Ectodermal cell (in vitro differentiated cells): ENCODE results near the gene TOR2A.

Source experiments
- H3K27ac ChIP-seq: 2 replicates; pipeline ENCODE4 v1.7.0; 2013; ENCODE audit warnings: mild to moderate bottlenecking, low read depth, low read length; ENCODE audit not compliant: insufficient read depth, poor library complexity, severe bottlenecking
- H3K27me3 ChIP-seq: 2 replicates; pipeline ENCODE4 v1.7.0; 2013; ENCODE audit warnings: mild to moderate bottlenecking, low read length; ENCODE audit not compliant: insufficient read depth, control insufficient read depth, poor library complexity, severe bottlenecking
- H3K36me3 ChIP-seq: one replicate; pipeline ENCODE4 v1.7.0; 2013; ENCODE audit warnings: low read length; ENCODE audit not compliant: control insufficient read depth, insufficient read depth
- H3K4me1 ChIP-seq: one replicate; pipeline ENCODE4 v1.7.0; 2013; ENCODE audit warnings: low read length; ENCODE audit not compliant: control insufficient read depth, insufficient read depth
- H3K4me3 ChIP-seq: 2 replicates; pipeline ENCODE4 v1.7.0; 2013; ENCODE audit warnings: low read depth, low read length, control low read depth; ENCODE audit not compliant: insufficient read depth
- H3K9me3 ChIP-seq: 2 replicates; pipeline ENCODE4 v1.7.0; 2013; ENCODE audit warnings: mild to moderate bottlenecking, low read length, moderate library complexity; ENCODE audit not compliant: control insufficient read depth
- WGBS, 2 experiments: methylation state at CpG; one replicate each; pipeline ENCODE4 v1.1.7; 2013; ENCODE audit warnings: missing lambda C conversion rate in 2 of 2; 5-methylcytosine and 5-hydroxymethylcytosine counted together

Gene TOR2A

GRCh38 chr9:127756233-127756632, 21.1 kb upstream of the TOR2A start:
- WGBS, 2 experiments: 92% methylated on average over 3 of the region's 3 CpGs
- H3K9me3 ChIP-seq: no peaks in the 10 kb centered on the region
- no peaks in the 10 kb centered on the region for H3K36me3 ChIP-seq
- H3K4me3 ChIP-seq: no peak overlapping the region
- H3K27ac ChIP-seq: no peak overlapping the region
- peaks cover 58% of the 10 kb centered on the region for H3K27me3 ChIP-seq
- H3K4me1 ChIP-seq: no peaks in the 10 kb centered on the region

DNA sequence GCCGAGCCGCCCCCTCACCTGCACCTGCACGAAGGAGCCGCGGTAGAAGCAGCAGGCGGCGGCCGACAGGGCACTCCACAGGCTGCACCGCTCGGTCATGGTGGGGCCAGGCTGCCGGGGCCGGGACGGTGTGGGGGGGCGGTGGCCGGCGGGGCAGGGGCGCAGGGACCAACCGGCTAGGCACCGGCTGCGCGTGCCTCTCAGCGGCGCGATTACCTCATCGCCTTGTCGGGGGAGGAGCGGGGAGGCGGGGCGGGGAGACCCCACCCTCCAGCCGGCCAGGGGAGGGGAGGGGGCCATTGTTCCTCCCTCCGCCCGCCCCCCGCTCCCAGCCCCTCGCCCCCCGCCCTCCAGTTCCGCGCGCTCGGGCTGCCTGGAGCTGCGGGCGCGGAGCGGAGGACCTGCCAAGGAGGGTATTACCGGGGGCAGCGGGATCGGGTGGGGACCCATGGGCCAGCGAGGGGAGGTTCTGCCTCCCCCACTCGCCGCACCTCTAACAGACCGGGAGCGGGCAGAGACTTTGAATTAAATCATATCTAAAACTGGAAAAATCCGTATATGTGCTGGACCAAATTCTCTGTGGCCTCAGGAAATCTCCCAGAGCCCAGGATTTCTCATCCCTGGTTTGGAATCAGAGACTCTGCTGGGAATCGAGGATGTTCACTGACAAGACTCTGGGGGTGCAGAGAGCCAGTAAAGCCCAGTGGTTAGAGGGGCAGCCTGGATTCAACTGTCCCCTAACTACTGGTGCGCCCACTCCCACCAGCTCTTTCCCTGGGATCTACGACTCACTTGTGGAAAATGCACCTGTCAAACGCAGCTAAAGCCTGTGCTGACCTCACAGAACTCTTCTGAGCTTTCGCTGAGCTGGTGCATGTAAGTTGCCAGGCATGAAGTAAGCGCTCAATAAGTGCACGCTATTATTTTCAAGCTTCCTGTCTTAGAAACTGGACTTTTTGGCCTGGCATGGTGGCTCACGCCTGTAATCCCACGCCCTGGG, 20.3 kb upstream of the TOR2A start:
- Histone ChIP-seq H3K36me3 (no peaks in the 10 kb centered on the region), H3K4me1 (no peaks in the 10 kb centered on the region), H3K4me3 (peak overlapping the region; percentile 50), H3K9me3 (no peaks in the 10 kb centered on the region), H3K27me3 (peaks cover 59% of the 10 kb centered on the region), H3K27ac (no peak overlapping the region)
- WGBS, 2 experiments: 8% methylated on average over 61 of the region's 61 CpGs

- H3K9me3 ChIP-seq: no peaks in the 10 kb centered on the region
- H3K27me3 ChIP-seq: peaks cover 59% of the 10 kb centered on the region
- 0% methylated on average over 86 of the region's 86 CpGs for WGBS, 2 experiments
- no peaks in the 10 kb centered on the region for H3K36me3 ChIP-seq
- peak overlapping the region; percentile 50 for H3K4me3 ChIP-seq
- H3K27ac ChIP-seq: no peak overlapping the region
- no peaks in the 10 kb centered on the region for H3K4me1 ChIP-seq
These were observed 19.3 kb upstream of the TOR2A start for GRCh38 chr9:127754099-127755060.

- no peaks in the 10 kb centered on the region for H3K36me3 ChIP-seq
- 62% methylated on average over 8 of the region's 8 CpGs for WGBS, 2 experiments
- H3K4me1 ChIP-seq: no peaks in the 10 kb centered on the region
- H3K4me3 ChIP-seq: no peak overlapping the region
- no peak overlapping the region for H3K27ac ChIP-seq
- no peaks in the 10 kb centered on the region for H3K9me3 ChIP-seq
- H3K27me3 ChIP-seq: peaks cover 59% of the 10 kb centered on the region
These were observed 18.5 kb upstream of the TOR2A start for GRCh38 chr9:127753622-127754021.

DNA sequence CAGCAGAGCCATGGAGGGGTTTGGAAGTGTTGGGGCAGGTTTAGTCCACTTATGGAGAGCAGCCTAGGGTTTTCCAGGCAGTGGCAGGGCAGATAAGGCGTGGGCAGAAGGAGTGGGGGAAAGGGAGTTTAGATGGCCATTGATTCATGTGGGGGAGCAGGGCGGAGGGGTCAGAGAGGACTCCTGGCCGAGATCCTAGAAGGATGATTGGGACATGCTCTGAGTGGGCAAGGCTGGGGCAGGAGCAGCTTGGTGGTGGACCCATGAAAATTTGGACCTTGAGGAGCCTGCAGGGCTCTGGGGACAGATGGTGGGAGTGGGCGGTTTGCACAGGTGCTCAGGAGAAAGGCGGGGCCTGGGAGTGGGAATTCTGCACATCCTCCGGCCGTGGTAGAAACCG, 18.1 kb upstream of the TOR2A start:
- Histone ChIP-seq H3K36me3 (no peaks in the 10 kb centered on the region), H3K27me3 (peaks cover 59% of the 10 kb centered on the region), H3K4me3 (no peak overlapping the region), H3K4me1 (no peaks in the 10 kb centered on the region), H3K9me3 (no peaks in the 10 kb centered on the region), H3K27ac (no peak overlapping the region)
- 85% methylated on average over 8 of the region's 8 CpGs for WGBS, 2 experiments

DNA sequence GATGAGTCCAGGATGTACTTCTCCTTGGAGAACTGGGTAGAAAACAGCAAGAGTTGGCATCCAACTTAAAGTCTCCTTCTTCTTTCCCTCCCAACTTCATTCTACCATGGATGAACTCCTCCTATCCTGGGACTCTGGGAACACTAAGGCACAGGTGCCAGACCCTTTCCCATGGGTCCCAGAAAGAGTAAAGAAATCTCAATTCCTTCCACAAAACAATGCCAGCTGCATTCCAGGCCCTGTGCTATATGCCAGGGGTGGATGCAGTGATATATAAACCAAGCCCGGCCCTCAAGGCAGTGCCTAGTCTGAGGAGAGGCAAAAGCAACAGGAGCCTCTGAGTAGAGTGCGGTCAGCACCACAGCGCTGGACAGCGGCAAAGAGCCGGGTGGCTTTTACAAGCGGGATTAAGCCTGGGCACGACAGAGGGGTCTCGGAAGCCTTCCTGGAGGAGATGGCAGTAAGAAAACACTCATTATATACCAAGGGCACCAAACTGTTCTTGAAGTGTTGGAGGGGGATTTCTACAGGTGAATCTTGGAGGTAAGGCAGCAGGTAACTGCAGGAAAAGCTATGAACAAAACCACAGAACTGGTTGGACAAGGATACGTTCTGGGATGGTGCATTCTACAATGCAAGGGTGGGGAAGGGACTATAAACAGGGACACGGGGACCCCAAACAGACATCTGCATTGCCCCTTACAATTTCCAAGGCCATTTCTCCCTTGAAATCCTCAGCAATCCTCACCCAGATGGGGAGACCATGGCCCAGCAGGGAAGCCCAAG, 16.4 kb upstream of the TOR2A start:
- Histone ChIP-seq H3K27ac (no peak overlapping the region), H3K9me3 (no peaks in the 10 kb centered on the region), H3K27me3 (peaks cover 53% of the 10 kb centered on the region), H3K36me3 (no peaks in the 10 kb centered on the region), H3K4me1 (no peaks in the 10 kb centered on the region), H3K4me3 (no peak overlapping the region)
- 28 to 33% methylated on average over 10 of the region's 10 CpGs for WGBS, 2 experiments

- no peak overlapping the region for H3K4me3 ChIP-seq
- no peaks in the 10 kb centered on the region for H3K36me3 ChIP-seq
- no peaks in the 10 kb centered on the region for H3K9me3 ChIP-seq
- peaks cover 31% of the 10 kb centered on the region for H3K27me3 ChIP-seq
- 94% methylated on average over 26 of the region's 26 CpGs for WGBS, 2 experiments
- no peaks in the 10 kb centered on the region for H3K4me1 ChIP-seq
- H3K27ac ChIP-seq: no peak overlapping the region
These were observed 14.1 kb upstream of the TOR2A start for GRCh38 chr9:127749090-127749787.

DNA sequence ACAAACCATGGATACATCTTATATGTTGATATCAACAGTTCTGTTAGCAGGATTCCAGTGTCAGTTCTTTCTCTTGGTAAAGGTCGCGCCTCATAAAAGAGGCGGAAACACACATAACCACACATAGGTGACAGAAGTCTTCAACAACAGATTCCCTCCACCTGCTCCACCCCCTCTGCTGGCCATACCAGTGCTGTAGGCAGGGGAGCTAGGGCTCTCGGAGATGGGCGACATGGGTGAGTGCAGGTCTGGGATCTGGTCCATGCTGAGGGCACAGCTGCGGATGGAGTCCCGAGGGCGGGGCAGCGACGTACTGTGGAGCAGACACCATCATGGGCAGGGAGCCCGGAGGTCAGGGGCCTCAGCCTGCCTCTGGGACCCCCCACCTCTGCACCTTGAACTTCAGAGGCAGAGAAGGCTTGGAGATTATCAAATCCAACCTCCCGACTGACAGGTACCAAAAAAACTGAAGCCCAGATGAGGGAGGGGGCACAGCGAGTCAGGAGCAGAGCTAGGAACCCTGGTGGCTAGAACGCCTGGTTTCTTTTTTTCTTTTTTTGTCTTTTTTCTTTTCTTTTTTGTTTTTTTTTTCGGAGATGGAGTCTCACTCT, 12.0 kb upstream of the TOR2A start:
- Histone ChIP-seq H3K4me3 (no peak overlapping the region), H3K36me3 (no peaks in the 10 kb centered on the region), H3K9me3 (no peaks in the 10 kb centered on the region), H3K27ac (no peak overlapping the region), H3K4me1 (no peaks in the 10 kb centered on the region), H3K27me3 (peaks cover 9% of the 10 kb centered on the region)
- 84 to 86% methylated on average over 15 of the region's 15 CpGs for WGBS, 2 experiments
